PC-3 (cell line): ENCODE measurements around the gene ZNF45.

Experiments
- EZH2 ChIP-seq: fragments of 300-600 bp; sonication (generic); IDR thresholded peaks from one replicate; pipeline ENCODE4 v1.6.1; 2017; ENCODE audit warnings: antibody characterized with exemption, mild to moderate bottlenecking, low read length; ENCODE audit not compliant: unreplicated experiment
- EZH2phosphoT487 ChIP-seq: fragments of 300-600 bp; sonication (generic); IDR thresholded peaks from 2 replicates; pipeline ENCODE4 v1.6.1; 2018; ENCODE audit warnings: mild to moderate bottlenecking, antibody characterized with exemption, low read length, borderline replicate concordance
- TF ChIP-seq, protein P1 (sequence below): fragments of 300-600 bp; sonication (generic); conservative IDR thresholded peaks from 2 replicates; pipeline ENCODE4 v1.5.1; 2017; ENCODE audit warnings: antibody characterized with exemption, low read depth, mild to moderate bottlenecking, low read length

DNA sequence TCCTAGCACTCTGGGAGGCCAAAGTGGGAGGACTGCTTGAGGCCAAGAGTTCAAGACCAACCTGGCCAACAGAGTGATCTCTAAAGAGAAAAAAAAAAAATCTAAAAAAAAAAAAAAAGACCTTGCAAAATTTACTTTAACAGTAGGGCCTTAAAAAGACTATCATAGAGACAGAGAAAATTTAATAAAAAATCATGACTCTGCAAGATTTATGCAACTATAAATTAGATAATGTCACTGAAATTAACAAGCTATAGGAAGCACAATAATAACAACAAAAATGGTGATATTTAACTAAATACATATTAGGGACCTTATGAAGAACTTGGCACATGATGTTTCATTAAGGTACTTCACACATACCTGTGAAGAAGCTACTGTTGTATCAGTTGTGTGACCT lies 11.2 kb downstream of the ZNF45 start:
- TF ChIP-seq, protein P1, sequence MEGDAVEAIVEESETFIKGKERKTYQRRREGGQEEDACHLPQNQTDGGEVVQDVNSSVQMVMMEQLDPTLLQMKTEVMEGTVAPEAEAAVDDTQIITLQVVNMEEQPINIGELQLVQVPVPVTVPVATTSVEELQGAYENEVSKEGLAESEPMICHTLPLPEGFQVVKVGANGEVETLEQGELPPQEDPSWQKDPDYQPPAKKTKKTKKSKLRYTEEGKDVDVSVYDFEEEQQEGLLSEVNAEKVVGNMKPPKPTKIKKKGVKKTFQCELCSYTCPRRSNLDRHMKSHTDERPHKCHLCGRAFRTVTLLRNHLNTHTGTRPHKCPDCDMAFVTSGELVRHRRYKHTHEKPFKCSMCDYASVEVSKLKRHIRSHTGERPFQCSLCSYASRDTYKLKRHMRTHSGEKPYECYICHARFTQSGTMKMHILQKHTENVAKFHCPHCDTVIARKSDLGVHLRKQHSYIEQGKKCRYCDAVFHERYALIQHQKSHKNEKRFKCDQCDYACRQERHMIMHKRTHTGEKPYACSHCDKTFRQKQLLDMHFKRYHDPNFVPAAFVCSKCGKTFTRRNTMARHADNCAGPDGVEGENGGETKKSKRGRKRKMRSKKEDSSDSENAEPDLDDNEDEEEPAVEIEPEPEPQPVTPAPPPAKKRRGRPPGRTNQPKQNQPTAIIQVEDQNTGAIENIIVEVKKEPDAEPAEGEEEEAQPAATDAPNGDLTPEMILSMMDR = no peak
- TF ChIP-seq EZH2 (no peak), EZH2phosphoT487 (no peak)
